LHCN-M2 (cell line): ENCODE data around the gene PLIN1. TPM values are rescaled to one million over a fixed set of nuclear protein-coding genes. Genes with fewer than 3 reads are reported as not detected.

Source experiments
- DNase-seq: peaks from one replicate; pipeline ENCODE4 v3.0.0-alpha.2; 2012; ENCODE audit warnings: low read depth
- total RNA-seq: library from RNA; depleted of rRNA; stranded (reverse); fragments of >200 nt; gene quantifications from 2 replicates; pipeline ENCODE4 v1.2.3, GENCODE V29; 2014

The PLIN1 gene
- total RNA-seq, 1 experiment from 2014 or later, result not detected

DNA sequence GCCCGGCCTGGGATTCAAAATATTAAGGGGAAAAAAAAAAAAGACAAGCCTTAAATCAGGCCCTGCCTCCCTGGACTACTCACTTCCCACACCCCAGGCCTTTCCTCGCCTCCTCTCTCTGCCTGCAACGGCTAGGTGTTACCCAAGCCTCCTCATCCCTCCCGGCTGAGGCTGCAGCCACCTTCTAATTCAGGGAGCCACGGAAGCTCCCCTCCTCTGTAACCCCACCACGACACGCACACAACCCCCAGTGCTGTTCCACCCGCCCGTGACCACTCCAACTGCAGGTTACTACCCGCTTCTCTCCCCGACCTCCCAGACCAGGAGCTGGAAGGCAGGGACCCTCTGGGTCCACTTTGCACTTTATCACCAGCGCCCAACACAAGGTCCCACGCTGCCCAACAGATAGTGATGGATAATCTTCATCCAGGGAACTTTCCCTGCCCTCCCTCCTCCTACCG lies 24.8 kb downstream of the PLIN1 start:
- DNase-seq, result peak; percentile 13

GRCh38 chr15:89653578-89653977 lies 25.6 kb downstream of the PLIN1 start:
- no peak for DNase-seq

- no peak for DNase-seq
Measured at GRCh38 chr15:89652666-89653065, 26.5 kb downstream of the PLIN1 start.

- no peak for DNase-seq
Measured at GRCh38 chr15:89652131-89652530, 27.0 kb downstream of the PLIN1 start.

DNA sequence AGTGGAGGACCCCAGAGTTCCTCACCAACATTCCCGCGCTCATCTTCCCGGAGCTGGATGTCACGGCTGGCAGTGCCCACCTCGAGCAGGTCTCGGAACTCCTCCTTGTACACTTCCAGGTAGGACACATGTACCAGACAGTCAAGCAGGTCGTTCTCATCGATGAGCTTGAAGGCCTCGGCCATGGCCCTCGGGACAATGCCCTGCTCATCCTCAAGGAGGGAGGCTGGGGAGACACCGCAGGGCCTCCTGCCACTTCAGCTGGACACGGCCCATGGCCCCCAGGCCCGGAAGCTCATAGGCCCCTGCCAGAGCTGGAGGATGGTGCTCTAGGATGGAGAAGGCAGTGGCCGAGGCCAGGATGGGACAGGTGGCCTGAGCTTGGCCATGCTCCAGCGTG lies 29.5 kb downstream of the PLIN1 start:
- DNase-seq, result no peak

GRCh38 chr15:89649013-89649625 lies 30.0 kb downstream of the PLIN1 start:
- DNase-seq, result no peak

- DNase-seq, result no peak
Measured at GRCh38 chr15:89648106-89649012, 30.8 kb downstream of the PLIN1 start.

- DNase-seq, result peak; percentile 34
Measured at GRCh38 chr15:89647191-89647851, 31.8 kb downstream of the PLIN1 start.

DNA sequence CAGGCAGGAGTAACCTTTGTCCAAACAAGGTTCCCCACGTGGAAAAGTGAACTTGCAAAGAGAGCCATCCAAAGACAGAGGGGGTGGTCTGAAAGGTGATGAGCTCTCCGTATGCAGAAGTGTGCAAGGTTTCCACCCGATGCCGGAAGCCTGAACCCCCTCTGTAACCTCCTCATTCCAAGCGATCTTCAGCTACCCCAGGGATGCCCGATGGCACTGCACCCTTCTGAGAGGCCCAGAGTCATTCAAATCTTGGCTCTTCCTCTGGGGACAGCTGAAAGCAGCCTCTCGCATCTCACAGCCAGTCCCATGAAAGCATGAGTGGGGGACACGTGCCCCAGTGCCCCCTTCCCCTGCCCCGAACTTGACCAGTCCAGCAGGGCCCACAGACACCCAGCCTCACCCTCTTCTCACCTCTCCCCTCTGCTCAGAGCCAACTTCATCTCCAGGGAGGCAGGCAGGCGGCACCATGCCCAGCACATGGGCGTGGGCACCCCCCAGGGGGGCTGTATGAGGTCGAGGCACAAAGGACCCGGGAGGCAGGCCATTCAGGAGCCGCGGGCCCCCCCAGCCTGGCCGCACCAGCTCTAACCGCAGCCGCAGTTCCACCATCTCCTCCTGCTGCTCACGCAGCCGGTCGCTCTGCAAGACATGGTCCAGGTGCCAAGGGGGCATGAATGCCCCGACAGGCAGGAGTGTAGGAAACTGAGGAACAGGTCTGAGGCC lies 32.6 kb downstream of the PLIN1 start:
- no peak for DNase-seq

DNA sequence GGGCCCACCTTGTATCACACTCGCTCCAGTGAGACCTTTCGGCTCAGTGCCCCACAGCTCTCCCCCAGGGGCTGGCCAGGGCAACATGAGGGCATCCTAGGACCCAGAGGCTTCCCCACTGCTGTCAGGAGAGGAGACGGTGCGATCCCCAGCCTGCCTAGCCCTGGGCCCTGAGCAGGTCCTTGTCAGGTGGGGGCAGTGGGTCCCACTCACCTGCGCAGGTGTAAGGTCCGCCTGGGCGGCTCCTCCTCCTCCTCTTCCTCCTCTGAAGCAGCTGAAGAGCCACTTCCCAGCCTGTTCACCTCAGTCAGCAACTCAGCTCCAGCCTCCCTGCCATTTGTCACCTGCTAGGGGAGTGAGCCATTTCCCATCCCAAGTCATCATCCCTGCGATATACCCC lies 33.5 kb downstream of the PLIN1 start:
- no peak for DNase-seq

GRCh38 chr15:89642106-89642505 lies 37.1 kb downstream of the PLIN1 start:
- no peak for DNase-seq

GRCh38 chr15:89641053-89641452 lies 38.1 kb downstream of the PLIN1 start:
- DNase-seq, result no peak

DNA sequence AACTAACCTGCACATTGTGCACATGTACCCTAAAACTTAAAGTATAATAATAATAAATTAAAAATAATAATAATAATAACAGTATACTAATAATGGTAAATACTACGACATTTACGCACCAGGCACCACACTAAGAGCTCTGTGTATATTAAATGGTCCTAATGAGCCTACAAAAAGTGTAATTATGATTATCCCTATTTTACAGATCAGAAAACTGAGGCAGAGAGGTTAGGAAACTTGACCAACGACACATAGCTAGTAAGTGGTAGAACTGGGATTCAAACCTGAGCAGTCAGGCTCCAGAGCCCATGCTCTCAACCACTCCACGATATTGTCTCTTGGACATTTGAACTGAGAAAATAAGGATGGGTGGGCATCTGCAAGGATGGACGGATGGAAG lies 38.9 kb downstream of the PLIN1 start:
- DNase-seq, result no peak

DNA sequence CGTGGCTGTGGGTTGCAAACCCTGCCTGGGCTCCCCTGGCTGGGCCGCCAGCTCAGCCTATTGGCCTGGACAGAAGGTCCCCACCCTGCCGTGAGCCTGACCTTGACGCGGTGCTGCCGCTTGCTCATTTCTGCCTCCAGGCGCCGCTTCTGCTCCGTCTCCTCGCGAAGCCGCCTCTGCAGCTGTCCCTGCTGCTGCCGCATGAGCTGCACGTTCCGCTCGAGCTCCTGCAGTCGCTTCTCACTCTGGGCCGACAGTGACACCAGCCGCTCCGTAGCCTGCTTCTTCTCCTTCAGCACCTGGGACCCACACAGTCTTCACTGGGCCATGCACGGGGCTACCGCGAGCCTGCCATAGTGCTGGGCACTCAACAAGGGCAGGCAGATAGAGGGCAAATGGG lies 45.6 kb downstream of the PLIN1 start:
- DNase-seq, result no peak

- no peak for DNase-seq
Measured at GRCh38 chr15:89632563-89633430, 46.4 kb downstream of the PLIN1 start.

DNA sequence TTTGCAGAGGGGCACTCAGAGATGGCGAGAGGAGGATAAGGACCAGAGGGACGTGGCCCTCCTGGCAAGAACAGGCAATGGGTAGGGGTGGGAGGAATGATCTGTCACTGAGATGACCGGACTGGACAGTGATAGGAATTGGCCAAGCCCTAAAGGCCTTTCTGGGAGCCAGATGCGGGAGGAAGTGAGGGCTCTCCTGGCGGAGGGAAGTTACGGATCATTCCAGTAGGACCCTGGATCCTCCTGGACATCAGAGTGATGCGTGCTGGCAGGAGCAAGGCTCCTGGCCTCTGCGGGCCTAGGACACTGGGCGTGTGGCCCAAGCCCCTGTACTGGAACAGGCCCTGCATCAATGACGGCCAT lies 47.3 kb downstream of the PLIN1 start:
- DNase-seq, result no peak

GRCh38 chr15:89630974-89631901 lies 47.9 kb downstream of the PLIN1 start:
- DNase-seq, result no peak

DNA sequence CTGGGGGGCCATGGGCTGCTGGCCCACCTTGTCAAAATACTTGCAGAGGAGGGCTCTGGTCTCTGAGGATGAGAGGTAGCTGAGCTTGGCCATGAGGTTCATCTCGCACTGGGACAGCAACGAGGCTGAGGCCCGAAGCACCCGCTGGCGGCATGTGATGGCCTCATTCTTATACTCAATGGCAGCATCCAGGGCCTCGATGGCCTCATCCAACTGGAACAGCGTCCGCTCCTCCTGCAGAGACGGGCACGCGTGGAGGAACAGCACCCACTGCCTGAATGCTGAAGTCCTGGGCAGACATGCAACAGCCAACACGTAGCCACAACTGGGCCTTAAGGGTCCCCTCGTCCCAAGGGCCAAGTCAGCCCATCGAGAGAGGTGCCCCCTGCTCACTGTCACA lies 48.9 kb downstream of the PLIN1 start:
- no peak for DNase-seq

DNA sequence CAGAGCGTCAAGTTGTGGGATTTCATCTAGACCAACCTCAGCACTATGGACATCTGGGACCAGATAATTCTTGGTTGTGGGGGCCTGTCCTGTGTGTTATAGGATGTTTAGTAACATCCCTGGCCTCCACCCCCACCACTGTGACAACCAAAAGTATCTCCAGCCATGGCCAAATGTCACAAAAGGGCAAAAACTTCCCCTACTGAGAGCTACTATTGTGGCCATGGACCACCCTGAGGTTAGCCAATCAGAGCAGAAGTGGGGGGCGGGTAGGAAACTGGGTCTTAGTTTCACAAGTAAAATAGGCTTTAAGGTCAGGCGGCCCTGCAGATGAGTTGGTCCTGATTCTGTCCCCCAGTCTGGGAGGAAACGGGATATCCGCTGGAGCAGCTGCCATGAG lies 49.3 kb downstream of the PLIN1 start:
- no peak for DNase-seq
